Adrenal gland (tissue), 12 donors: ENCODE measurements around the gene SDK2. TPM values are rescaled to one million over a fixed set of nuclear protein-coding genes. Genes with fewer than 3 reads are reported as not detected.

ENCODE experiments used
- DNase-seq, 7 donors: peaks; one replicate each; pipeline ENCODE4 v3.0.0-alpha.2; 2019 to 2020
- H3K27ac ChIP-seq, 5 donors: fragments of 200-600 bp; sonication (generic) in 4 of 5; 1 replicate in 3 of 5; 2 replicates in 2 of 5; pipeline versions ENCODE4 v1.5.1 to v1.8.0; 2016 to 2020; ENCODE audit warnings: mild to moderate bottlenecking in 1 of 5
- H3K27me3 ChIP-seq: fragments of 200-600 bp; 2 replicates; pipeline ENCODE4 v1.8.0; 2021
- H3K36me3 ChIP-seq, 2 donors: fragments of 200-600 bp; replicated peaks in 1 of 2; 1 replicate in 1 of 2; 2 replicates in 1 of 2; pipeline versions ENCODE4 v1.5.1 to v1.8.0; 2018 to 2022
- H3K4me1 ChIP-seq, 2 donors: fragments of 200-600 bp; replicated peaks in 1 of 2; 1 replicate in 1 of 2; 2 replicates in 1 of 2; pipeline versions ENCODE4 v1.5.1 to v1.8.0; 2018 to 2021
- H3K4me3 ChIP-seq, 4 donors: fragments of 200-600 bp; sonication (generic) in 3 of 4; one replicate each; pipeline ENCODE4 v1.5.1; 2016 to 2018
- H3K9me3 ChIP-seq, 3 donors: fragments of 200-600 bp; sonication (generic) in 1 of 3; replicated peaks in 1 of 3; 1 replicate in 2 of 3; 2 replicates in 1 of 3; pipeline versions ENCODE4 v1.5.1 to v1.8.0; 2016 to 2021
- CTCF ChIP-seq, 6 experiments: fragments of 450-650 bp in 4 of 6; fragments of 200-600 bp in 2 of 6; sonication (generic) in 1 of 6; IDR thresholded peaks; 1 replicate in 5 of 6; 2 replicates in 1 of 6; pipeline versions ENCODE4 v1.5.1 to v1.8.0; 2016 to 2021; ENCODE audit warnings: antibody characterized with exemption in 6 of 6, mild to moderate bottlenecking in 2 of 6, moderate library complexity in 1 of 6
- POLR2A ChIP-seq, 2 donors: fragments of 450-650 bp; IDR thresholded peaks; one replicate each; pipeline ENCODE4 v1.6.1; 2017; ENCODE audit warnings: antibody characterized with exemption in 2 of 2, mild to moderate bottlenecking in 2 of 2, moderate library complexity in 1 of 2
- WGBS, 4 donors: extraction: QIAGEN DNeasy Blood & Tissue Kit in 2 of 4; methylation state at CpG; one replicate each; pipeline versions ENCODE4 v1.1.5 to v1.1.7; 2013 to 2017; 5-methylcytosine and 5-hydroxymethylcytosine counted together
- intact Hi-C, 2 donors: fragments of 100-400 bp; cut with DNase I; formaldehyde crosslinking; loops; one replicate each; pipeline versions ENCODE4 v1.14.1 to v1.15.0; 2022 to 2023
- polyA plus RNA-seq, 3 donors: library from polyadenylated mRNA; stranded (reverse); fragments of 200-250 nt in 2 of 3; fragments of 350-450 nt in 1 of 3; fragmentation: Illumina TruSeq in 1 of 3; extraction: RNeasy Lipid Tissue Mini Kit (QIAGEN cat#74804) in 1 of 3; gene quantifications; one replicate each; pipeline ENCODE4 v1.2.3, GENCODE V29; 2013 to 2014
- total RNA-seq, 9 donors: library from RNA; depleted of rRNA in 4 of 9; stranded (reverse); fragments of >200 nt in 4 of 9; fragments of 120-200 nt in 1 of 9; fragmentation: NEBNext Ultra II Directional in 1 of 9; extraction: Animal tissue kit (Norgen Biotek cat#: 25700) in 1 of 9; gene quantifications; one replicate each; pipeline versions ENCODE4 v1.1.0 to v1.2.4, GENCODE V29; 2013 to 2023
- donor health status: healthy with polysubstance abuse.
- donor health status: Bipolar disorder and iron deficiency.
- donor health status: DM: yes; HTN: yes; CAD: no.
- donor health status: DM: no; HTN: no; CAD: no.
- donor health status: DM: no; HTN: no; CAD: no.
- donor health status: DM: yes; HTN: yes; CAD: no.

Gene SDK2
- total and polyA plus RNA-seq, 12 donors: 0.27 to 2.1 (median 0.84) TPM

GRCh38 chr17:73660366-73660765 lies 16.1 kb upstream of the SDK2 start:
- H3K36me3 ChIP-seq: no peaks in the 10 kb centered on the region

GRCh38 chr17:73658821-73659515 lies 14.7 kb upstream of the SDK2 start:
- Histone ChIP-seq H3K27ac (no peak overlapping the region), H3K27me3 (no peaks in the 10 kb centered on the region), H3K4me3 (no peak overlapping the region), H3K36me3 (no peaks in the 10 kb centered on the region), H3K9me3 (no peaks in the 10 kb centered on the region), H3K4me1 (no peaks in the 10 kb centered on the region)
- no peak for TF ChIP-seq CTCF (IDR thresholded peaks at IDR 0.05)
- TF ChIP-seq POLR2A (IDR thresholded peaks at IDR 0.05): no peak
- 72 to 78% (median 73%) methylated on average over 10 to 12 of the region's 12 CpGs for WGBS, 4 donors
- intact Hi-C loops: no loop called here
- peak in 1 of 7 donors; percentile 41 for DNase-seq

More at GRCh38 chr17:73660366-73660765, 16.1 kb upstream of the SDK2 start:
- WGBS, 4 donors: 83 to 87% (median 85%) methylated on average over 5 of the region's 5 CpGs
- H3K4me1 ChIP-seq: no peaks in the 10 kb centered on the region
- H3K27me3 ChIP-seq: no peaks in the 10 kb centered on the region
- TF ChIP-seq CTCF (IDR thresholded peaks at IDR 0.05): no peak
- no peak for TF ChIP-seq POLR2A (IDR thresholded peaks at IDR 0.05)
- H3K9me3 ChIP-seq: no peaks in the 10 kb centered on the region
- no peak for DNase-seq
- no peak overlapping the region for H3K4me3 ChIP-seq
- no peak overlapping the region for H3K27ac ChIP-seq
- intact Hi-C loops: no loop called here

- H3K4me1 ChIP-seq: no peaks in the 10 kb centered on the region
- peak; percentile 36 to 77 (median 52) for DNase-seq
- intact Hi-C loops: no loop called here
- TF ChIP-seq CTCF (IDR thresholded peaks at IDR 0.05) (peak in 5 of 6 experiments; percentile 22 to 59 (median 53)), POLR2A (IDR thresholded peaks at IDR 0.05) (no peak)
- no peak overlapping the region for H3K4me3 ChIP-seq
- no peaks in the 10 kb centered on the region for H3K9me3 ChIP-seq
- no peak overlapping the region for H3K27ac ChIP-seq
- no peaks in the 10 kb centered on the region for H3K27me3 ChIP-seq
- H3K36me3 ChIP-seq: no peaks in the 10 kb centered on the region
- 11 to 24% (median 14%) methylated on average over 11 of the region's 11 CpGs for WGBS, 4 donors
Observed at GRCh38 chr17:73657473-73658116, 13.3 kb upstream of the SDK2 start.

GRCh38 chr17:73654241-73654640 lies 10.0 kb upstream of the SDK2 start:
- intact Hi-C loops: no loop called here
- H3K4me3 ChIP-seq: no peak overlapping the region
- no peaks in the 10 kb centered on the region for H3K9me3 ChIP-seq
- no peaks in the 10 kb centered on the region for H3K27me3 ChIP-seq
- TF ChIP-seq POLR2A (IDR thresholded peaks at IDR 0.05): no peak
- no peak for TF ChIP-seq CTCF (IDR thresholded peaks at IDR 0.05)
- H3K4me1 ChIP-seq: no peaks in the 10 kb centered on the region
- peak in 1 of 7 donors; percentile 18 for DNase-seq
- WGBS, 4 donors: 84 to 92% (median 87%) methylated on average over 5 of the region's 5 CpGs
- no peaks in the 10 kb centered on the region for H3K36me3 ChIP-seq
- H3K27ac ChIP-seq: no peak overlapping the region
